ENCODE data around the gene RENBP.

The RENBP gene

DNA sequence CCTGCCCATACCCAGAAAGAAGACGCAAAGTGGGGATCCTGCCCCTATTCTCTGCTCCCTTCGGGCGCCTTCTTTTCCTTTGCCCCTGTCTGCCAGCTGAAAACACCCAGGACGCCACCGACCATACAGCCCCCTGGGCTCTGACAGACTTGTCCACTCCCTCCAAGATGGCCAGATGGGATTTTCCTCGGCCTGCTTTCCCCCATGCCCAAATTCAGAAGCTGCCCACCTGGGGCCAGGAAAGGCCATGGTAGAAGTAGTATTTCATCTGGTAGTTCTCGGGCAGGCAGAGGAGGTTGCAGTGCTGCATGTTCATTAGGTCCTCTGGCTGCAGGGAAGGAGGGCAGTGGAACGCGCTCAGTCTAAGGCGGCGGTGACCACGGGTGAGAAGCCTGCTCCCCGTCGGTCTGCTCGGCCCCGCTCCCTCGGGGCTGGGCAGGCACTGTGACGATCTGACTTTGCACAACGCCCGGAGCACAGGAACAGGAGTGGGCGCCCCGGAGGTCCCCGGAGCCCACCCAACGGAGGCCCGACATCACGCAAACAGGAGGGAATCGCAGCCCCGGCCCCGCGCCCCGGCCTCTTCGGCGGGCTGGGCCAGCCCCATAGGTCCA, 10.2 kb downstream of the RENBP start:
- TF ChIP-seq, protein P1, sequence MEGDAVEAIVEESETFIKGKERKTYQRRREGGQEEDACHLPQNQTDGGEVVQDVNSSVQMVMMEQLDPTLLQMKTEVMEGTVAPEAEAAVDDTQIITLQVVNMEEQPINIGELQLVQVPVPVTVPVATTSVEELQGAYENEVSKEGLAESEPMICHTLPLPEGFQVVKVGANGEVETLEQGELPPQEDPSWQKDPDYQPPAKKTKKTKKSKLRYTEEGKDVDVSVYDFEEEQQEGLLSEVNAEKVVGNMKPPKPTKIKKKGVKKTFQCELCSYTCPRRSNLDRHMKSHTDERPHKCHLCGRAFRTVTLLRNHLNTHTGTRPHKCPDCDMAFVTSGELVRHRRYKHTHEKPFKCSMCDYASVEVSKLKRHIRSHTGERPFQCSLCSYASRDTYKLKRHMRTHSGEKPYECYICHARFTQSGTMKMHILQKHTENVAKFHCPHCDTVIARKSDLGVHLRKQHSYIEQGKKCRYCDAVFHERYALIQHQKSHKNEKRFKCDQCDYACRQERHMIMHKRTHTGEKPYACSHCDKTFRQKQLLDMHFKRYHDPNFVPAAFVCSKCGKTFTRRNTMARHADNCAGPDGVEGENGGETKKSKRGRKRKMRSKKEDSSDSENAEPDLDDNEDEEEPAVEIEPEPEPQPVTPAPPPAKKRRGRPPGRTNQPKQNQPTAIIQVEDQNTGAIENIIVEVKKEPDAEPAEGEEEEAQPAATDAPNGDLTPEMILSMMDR (IDR thresholded peaks at IDR 0.05; ENCODE audit: control insufficient read depth, extremely low read depth, insufficient read depth): no peak
- DNase-seq (ENCODE audit: low read depth): no peak
- H3K4me3 ChIP-seq (ENCODE audit: low read depth, low read length): peak overlapping the region; percentile 70

DNA sequence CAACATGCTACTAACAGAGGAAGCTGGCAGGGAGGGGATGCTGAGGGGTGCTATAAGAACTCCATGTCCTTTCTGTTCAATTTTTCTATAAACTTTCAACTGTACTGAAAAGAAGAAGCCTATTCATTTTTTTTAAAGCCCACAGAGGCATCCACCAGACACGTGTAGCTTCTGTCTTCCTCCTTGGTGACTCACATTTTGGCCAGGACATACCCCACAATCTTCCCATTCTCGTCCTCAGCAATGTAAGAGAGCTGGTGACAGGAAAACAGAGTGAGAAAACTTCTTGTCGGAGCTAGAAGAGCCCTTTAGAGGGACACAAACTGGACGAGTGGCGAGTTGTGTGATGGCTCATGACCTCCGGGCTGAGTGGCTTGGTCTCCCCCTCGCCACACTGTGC, 10.7 kb downstream of the RENBP start:
- peak overlapping the region; percentile 70 for H3K4me3 ChIP-seq (ENCODE audit: low read depth, low read length)
- no peak for DNase-seq (ENCODE audit: low read depth)
- TF ChIP-seq, protein P1 (IDR thresholded peaks at IDR 0.05; ENCODE audit: control insufficient read depth, extremely low read depth, insufficient read depth): no peak

DNA sequence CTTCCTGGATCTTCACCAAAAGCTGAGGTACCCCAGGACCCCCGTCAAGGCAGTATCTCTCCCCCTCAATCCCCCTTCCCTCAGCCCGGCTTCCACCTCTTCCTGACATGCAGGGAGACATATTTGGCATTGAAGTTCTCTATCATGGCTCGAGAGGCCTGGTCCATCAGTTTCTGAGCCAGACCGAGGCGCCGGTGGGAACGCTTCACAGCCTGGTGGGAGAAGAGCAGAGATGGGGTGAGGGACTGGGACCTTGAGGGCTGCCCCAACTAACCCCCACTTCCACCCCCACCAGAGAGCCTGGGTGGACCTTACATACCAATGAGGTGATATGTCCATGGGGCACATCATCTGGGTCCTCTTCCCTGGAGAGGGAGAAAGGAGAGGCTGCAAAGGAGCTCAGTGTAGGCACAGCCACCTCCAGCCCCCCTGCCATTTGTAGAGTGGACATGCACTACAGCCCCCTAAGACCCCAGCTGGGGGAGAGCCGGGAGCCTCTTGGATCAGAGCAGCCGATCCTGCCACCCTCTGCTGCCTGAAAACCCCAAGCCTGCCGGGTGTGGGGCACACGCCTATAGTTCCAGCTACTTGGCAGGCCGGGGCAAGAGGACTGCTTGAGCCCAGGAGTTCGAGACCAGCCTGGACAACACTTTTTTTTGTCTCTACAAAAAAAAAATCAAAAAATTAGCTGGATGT, 12.1 kb downstream of the RENBP start:
- no peak overlapping the region for H3K4me3 ChIP-seq (ENCODE audit: low read depth, low read length)
- TF ChIP-seq, protein P1 (IDR thresholded peaks at IDR 0.05; ENCODE audit: control insufficient read depth, extremely low read depth, insufficient read depth): no peak
- DNase-seq (ENCODE audit: low read depth): no peak

DNA sequence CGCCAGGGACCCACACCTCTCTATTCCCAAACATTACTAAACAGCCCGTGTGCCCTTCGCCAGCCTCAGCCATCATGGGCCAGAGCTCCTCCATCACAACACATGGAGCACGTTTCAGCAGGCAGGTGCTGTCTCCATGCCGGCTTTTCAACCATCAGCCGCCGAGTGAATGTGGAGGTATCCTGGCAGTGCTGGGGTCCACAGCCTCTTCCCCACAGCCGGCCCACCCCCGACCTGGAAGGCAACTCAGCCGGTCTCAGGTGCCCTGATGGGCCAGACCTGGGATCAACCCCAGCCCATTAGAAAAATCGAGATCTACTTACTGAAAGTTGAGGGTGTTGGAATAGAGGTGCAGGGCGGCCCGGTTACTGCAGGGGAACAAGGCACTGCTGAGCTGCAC, 12.7 kb downstream of the RENBP start:
- H3K4me3 ChIP-seq (ENCODE audit: low read depth, low read length): no peak overlapping the region
- TF ChIP-seq, protein P1 (IDR thresholded peaks at IDR 0.05; ENCODE audit: control insufficient read depth, extremely low read depth, insufficient read depth): no peak

GRCh38 chrX:153931151-153931550, 13.3 kb downstream of the RENBP start:
- H3K4me3 ChIP-seq (ENCODE audit: low read depth, low read length): no peak overlapping the region
- TF ChIP-seq, protein P1 (IDR thresholded peaks at IDR 0.05; ENCODE audit: control insufficient read depth, extremely low read depth, insufficient read depth): no peak
- DNase-seq (ENCODE audit: low read depth): no peak

More for the DNA sequence above, 12.7 kb downstream of the RENBP start:
- no peak for DNase-seq (ENCODE audit: low read depth)

- DNase-seq (ENCODE audit: low read depth): no peak
- TF ChIP-seq, protein P1 (IDR thresholded peaks at IDR 0.05; ENCODE audit: control insufficient read depth, extremely low read depth, insufficient read depth): no peak
- no peak overlapping the region for H3K4me3 ChIP-seq (ENCODE audit: low read depth, low read length)
These were observed 14.2 kb downstream of the RENBP start for GRCh38 chrX:153930011-153930910.

Measured in LNCaP clone FGC (cell line).